NCI-H345 (cell line): ENCODE measurements around the gene PLCB1.
A peak's percentile ranks its signal among the peaks of the same experiment; 100 is the strongest.
"Not testable (repeated sequence)": the region's sequence is repeated elsewhere in the genome, so short reads cannot be mapped to it uniquely, and the experiment has no call there.

Experiments used
- DNase-seq: peaks from one replicate; lab custom pipeline; 2025; lab: John Stamatoyannopoulos, UW

Gene PLCB1

GRCh38 chr20:8787090-8787489, 655.0 kb downstream of the PLCB1 start:
- DNase-seq, result no peak

- no peak for DNase-seq
Observed at GRCh38 chr20:8788275-8788674, 656.2 kb downstream of the PLCB1 start.

- DNase-seq, result no peak
Observed at GRCh38 chr20:8788831-8789230, 656.8 kb downstream of the PLCB1 start.

- DNase-seq, result peak; percentile 41
Observed at GRCh38 chr20:8790442-8791074, 658.5 kb downstream of the PLCB1 start.

- DNase-seq, result no peak
Observed at GRCh38 chr20:8795404-8795803, 663.3 kb downstream of the PLCB1 start.

- no peak for DNase-seq
Observed at GRCh38 chr20:8796088-8796660, 664.1 kb downstream of the PLCB1 start.

GRCh38 chr20:8798505-8798904, 666.4 kb downstream of the PLCB1 start:
- no peak for DNase-seq

- DNase-seq, result no peak
Observed at GRCh38 chr20:8800089-8800488, 668.0 kb downstream of the PLCB1 start.

GRCh38 chr20:8801686-8802085, 669.6 kb downstream of the PLCB1 start:
- DNase-seq, result no peak

GRCh38 chr20:8803065-8803464, 671.0 kb downstream of the PLCB1 start:
- no peak for DNase-seq

GRCh38 chr20:8803941-8804340, 671.9 kb downstream of the PLCB1 start:
- no peak for DNase-seq

GRCh38 chr20:8805737-8806442, 673.8 kb downstream of the PLCB1 start:
- DNase-seq, result no peak

- DNase-seq, result no peak
Observed at GRCh38 chr20:8807480-8808201, 675.6 kb downstream of the PLCB1 start.

GRCh38 chr20:8808202-8808535, 676.1 kb downstream of the PLCB1 start:
- DNase-seq, result no peak

GRCh38 chr20:8809107-8809953, 677.3 kb downstream of the PLCB1 start:
- no peak for DNase-seq

GRCh38 chr20:8811801-8812594, 679.9 kb downstream of the PLCB1 start:
- DNase-seq, result no peak

GRCh38 chr20:8812817-8813216, 680.8 kb downstream of the PLCB1 start:
- DNase-seq, result peak; percentile 17

- DNase-seq, result no peak
Observed at GRCh38 chr20:8815208-8815607, 683.1 kb downstream of the PLCB1 start.

- DNase-seq, result no peak
Observed at GRCh38 chr20:8829256-8829655, 697.2 kb downstream of the PLCB1 start.

- DNase-seq, result not testable (repeated sequence)
Observed at GRCh38 chr20:8834294-8834693, 702.2 kb downstream of the PLCB1 start.

- no peak for DNase-seq
Observed at GRCh38 chr20:8834851-8835250, 702.8 kb downstream of the PLCB1 start.
